Measurements from ENCODE around the gene MYO1B. TPM values are rescaled to one million over a fixed set of nuclear protein-coding genes. Genes with fewer than 3 reads are reported as not detected.
A peak's percentile ranks its signal among the peaks of the same experiment; 100 is the strongest.

MYO1B gene
- total RNA-seq, 2 donors from 2014 or later, result 11.6 to 14.7 TPM

GRCh38 chr2:191362841-191363240 lies 117.6 kb downstream of the MYO1B start:
- Histone ChIP-seq H3K4me3 (no peak overlapping the region), H3K27ac (no peak overlapping the region), H3K36me3 (peaks cover 14% of the 10 kb centered on the region), H3K27me3 (no peaks in the 10 kb centered on the region), H3K9me3 (no peaks in the 10 kb centered on the region), H3K4me1 (peaks cover 0 to 6% of the 10 kb centered on the region in 2 donors)
- DNase-seq (ENCODE audit: low spot score), result no peak
- TF ChIP-seq CTCF (IDR thresholded peaks at IDR 0.05), result no peak

GRCh38 chr2:191363267-191363666 lies 118.1 kb downstream of the MYO1B start:
- Histone ChIP-seq H3K36me3 (peaks cover 14% of the 10 kb centered on the region), H3K4me1 (peaks cover 0 to 2% of the 10 kb centered on the region in 2 donors), H3K27ac (no peak overlapping the region), H3K4me3 (no peak overlapping the region), H3K27me3 (no peaks in the 10 kb centered on the region), H3K9me3 (no peaks in the 10 kb centered on the region)
- no peak for DNase-seq (ENCODE audit: low spot score)
- TF ChIP-seq CTCF (IDR thresholded peaks at IDR 0.05), result no peak

DNA sequence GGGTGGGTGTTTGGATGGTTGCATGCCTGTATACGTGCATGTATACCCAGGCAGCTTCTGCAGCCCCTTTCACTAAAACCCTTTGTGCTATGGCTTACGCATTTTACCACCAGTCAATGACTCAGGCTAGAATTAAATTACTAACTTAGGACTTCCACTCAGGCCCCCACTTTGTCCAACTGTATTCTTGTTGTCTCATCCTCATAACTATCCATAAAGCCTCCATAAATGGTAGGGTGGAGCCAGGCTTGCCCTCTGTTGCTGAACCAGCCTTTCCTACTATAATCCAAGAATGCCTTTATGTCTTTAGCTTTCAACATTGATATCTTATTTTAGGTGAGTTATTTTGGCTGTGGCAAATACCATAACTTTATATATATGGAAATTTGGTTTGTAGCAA lies 119.9 kb downstream of the MYO1B start:
- Histone ChIP-seq H3K4me1 (no peaks in the 10 kb centered on the region), H3K4me3 (no peak overlapping the region), H3K27me3 (no peaks in the 10 kb centered on the region), H3K27ac (no peak overlapping the region), H3K36me3 (peaks cover 14% of the 10 kb centered on the region), H3K9me3 (no peaks in the 10 kb centered on the region)
- no peak for TF ChIP-seq CTCF (IDR thresholded peaks at IDR 0.05)
- no peak for DNase-seq (ENCODE audit: low spot score)

GRCh38 chr2:191366199-191366598 lies 121.0 kb downstream of the MYO1B start:
- no peak for TF ChIP-seq CTCF (IDR thresholded peaks at IDR 0.05)
- no peak overlapping the region for H3K4me3 ChIP-seq
- no peak overlapping the region for H3K27ac ChIP-seq
- no peaks in the 10 kb centered on the region for H3K27me3 ChIP-seq
- no peak for DNase-seq (ENCODE audit: low spot score)
- no peaks in the 10 kb centered on the region for H3K4me1 ChIP-seq
- H3K36me3 ChIP-seq, result peaks cover 14% of the 10 kb centered on the region
- no peaks in the 10 kb centered on the region for H3K9me3 ChIP-seq

DNA sequence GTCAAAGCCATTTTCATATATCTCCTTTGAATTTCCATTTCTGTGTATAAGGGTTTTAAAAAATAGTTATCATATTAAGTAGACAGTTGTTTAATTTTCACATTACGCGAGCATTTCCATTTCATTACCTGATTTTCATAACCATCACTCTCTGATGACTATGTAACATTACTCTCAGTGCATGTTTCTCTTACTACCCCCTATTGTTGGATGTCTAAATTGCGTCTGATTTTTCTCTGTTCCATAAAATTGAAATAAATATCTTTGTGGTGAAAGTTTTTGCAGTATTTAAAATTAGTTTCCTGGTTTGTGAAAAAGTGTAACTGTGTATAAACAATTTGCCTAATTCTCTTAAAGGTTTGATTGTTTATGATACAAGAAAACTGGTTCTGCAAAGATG lies 123.8 kb downstream of the MYO1B start:
- no peak for DNase-seq (ENCODE audit: low spot score)
- H3K9me3 ChIP-seq, result no peaks in the 10 kb centered on the region
- no peak overlapping the region for H3K27ac ChIP-seq
- no peaks in the 10 kb centered on the region for H3K27me3 ChIP-seq
- TF ChIP-seq CTCF (IDR thresholded peaks at IDR 0.05), result peak in 1 of 2 donors; percentile 44
- peaks cover 5% of the 10 kb centered on the region for H3K36me3 ChIP-seq
- H3K4me1 ChIP-seq, result no peaks in the 10 kb centered on the region
- H3K4me3 ChIP-seq, result no peak overlapping the region

DNA sequence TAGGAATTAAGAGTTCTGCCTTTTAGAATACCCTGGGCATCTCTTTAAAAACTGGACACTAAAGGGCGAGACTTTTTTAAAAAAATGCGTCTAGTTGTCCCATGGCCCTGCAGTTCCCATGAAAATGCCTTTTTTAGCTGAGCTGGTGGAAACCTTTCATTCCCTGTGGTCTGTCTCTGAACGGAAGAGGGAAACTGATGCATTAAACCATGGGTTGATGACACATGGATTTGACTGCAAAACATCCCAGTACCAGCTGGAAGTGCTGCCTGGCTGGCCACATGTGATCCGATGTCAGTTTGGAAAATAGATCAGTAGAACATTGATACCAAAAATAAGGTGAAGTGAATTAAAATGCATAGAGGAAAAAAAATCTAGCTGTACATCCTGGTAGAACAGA lies 129.2 kb downstream of the MYO1B start:
- H3K36me3 ChIP-seq, result no peaks in the 10 kb centered on the region
- no peak overlapping the region for H3K4me3 ChIP-seq
- H3K4me1 ChIP-seq, result peaks cover 0 to 9% of the 10 kb centered on the region in 2 donors
- no peak for DNase-seq (ENCODE audit: low spot score)
- H3K27me3 ChIP-seq, result no peaks in the 10 kb centered on the region
- no peak overlapping the region for H3K27ac ChIP-seq
- no peak for TF ChIP-seq CTCF (IDR thresholded peaks at IDR 0.05)
- no peaks in the 10 kb centered on the region for H3K9me3 ChIP-seq

Data from right atrium auricular region (tissue), 2 donors.